Peyer's patch (tissue), 4 donors: ENCODE measurements around the gene CRLF1. TPM values are rescaled to one million over a fixed set of nuclear protein-coding genes. Genes with fewer than 3 reads are reported as not detected.

Experiments used
- DNase-seq, 3 donors: peaks; one replicate each; pipeline ENCODE4 v3.0.0-alpha.2; 2017 to 2019
- H3K27ac ChIP-seq, 4 donors: fragments of 200-600 bp; sonication (generic); one replicate each; pipeline ENCODE4 v1.5.1; 2016 to 2019
- H3K27me3 ChIP-seq, 2 donors: fragments of 200-600 bp; sonication (generic); one replicate each; pipeline ENCODE4 v1.5.1; 2019
- H3K36me3 ChIP-seq, 3 donors: fragments of 200-600 bp; sonication (generic); one replicate each; pipeline ENCODE4 v1.5.1; 2016 to 2019
- H3K4me1 ChIP-seq, 4 donors: fragments of 200-600 bp; sonication (generic); one replicate each; pipeline ENCODE4 v1.5.1; 2016 to 2019
- H3K4me3 ChIP-seq, 4 donors: fragments of 200-600 bp; sonication (generic); 1 replicate in 3 of 4; 2 replicates in 1 of 4; pipeline ENCODE4 v1.5.1; 2016 to 2019; ENCODE audit warnings: mild to moderate bottlenecking in 1 of 4
- H3K9me3 ChIP-seq, 4 donors: fragments of 200-600 bp; sonication (generic); one replicate each; pipeline ENCODE4 v1.5.1; 2016 to 2019; ENCODE audit warnings: mild to moderate bottlenecking in 1 of 4
- POLR2A ChIP-seq, 2 donors: fragments of 450-650 bp; IDR thresholded peaks; one replicate each; pipeline ENCODE4 v1.5.1; 2017; ENCODE audit warnings: antibody characterized with exemption in 2 of 2, mild to moderate bottlenecking in 2 of 2, moderate library complexity in 2 of 2
- total RNA-seq, 4 donors: library from RNA; depleted of rRNA; stranded (reverse); fragments of >200 nt; gene quantifications; one replicate each; pipeline ENCODE4 v1.1.0, GENCODE V29; 2016
- TF ChIP-seq, protein P1 (sequence below), 6 experiments: fragments of 450-650 bp in 4 of 6; fragments of 200-600 bp in 2 of 6; sonication (generic) in 1 of 6; IDR thresholded peaks; one replicate each; pipeline ENCODE4 v1.5.1; 2017 to 2019; ENCODE audit warnings: antibody characterized with exemption in 6 of 6, mild to moderate bottlenecking in 3 of 6, moderate library complexity in 1 of 6

Gene CRLF1
- total RNA-seq, 4 donors from 2014 or later: 4.0 to 28.9 (median 23.3) TPM

DNA sequence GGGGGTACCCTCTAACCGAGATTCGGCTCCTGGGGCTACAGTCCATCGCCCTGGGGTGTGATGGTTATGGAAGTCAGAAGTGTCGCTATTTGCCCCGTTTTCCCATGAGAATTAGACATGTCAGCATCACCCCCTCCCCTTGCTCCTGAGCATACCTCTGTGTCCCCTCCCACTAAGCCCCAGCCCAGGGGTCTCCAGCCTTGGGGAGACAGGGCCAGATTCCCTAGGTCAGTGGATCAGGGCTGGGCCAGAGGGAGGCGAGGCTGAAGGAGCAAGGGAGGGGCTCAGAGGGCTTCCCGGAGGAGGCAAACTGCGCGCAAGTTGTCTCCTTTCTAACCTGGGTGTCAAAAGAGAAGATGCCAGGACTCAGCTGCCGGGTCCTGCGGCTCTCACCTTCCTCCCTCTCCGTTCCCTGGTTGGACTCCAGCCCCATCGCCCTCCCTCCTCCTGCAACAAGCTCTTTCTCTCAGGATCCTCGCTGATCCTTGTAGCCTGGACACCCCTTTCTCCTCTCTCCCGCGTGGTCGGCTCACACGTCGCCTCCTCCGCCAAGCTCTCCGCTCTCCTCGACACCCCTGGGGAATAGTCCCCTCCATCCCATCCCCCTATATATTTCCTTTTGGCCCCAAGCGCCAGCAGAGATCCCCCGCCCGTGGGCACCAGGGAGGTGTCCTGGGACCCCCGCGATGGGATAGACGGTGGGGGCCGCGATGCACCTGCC, 5.6 kb upstream of the CRLF1 start:
- Histone ChIP-seq H3K27me3 (peaks cover 0 to 59% of the 10 kb centered on the region in 2 donors), H3K4me3 (peak overlapping the region; percentile 23 to 54 (median 48))
- TF ChIP-seq POLR2A (IDR thresholded peaks at IDR 0.05): no peak
- TF ChIP-seq, protein P1, sequence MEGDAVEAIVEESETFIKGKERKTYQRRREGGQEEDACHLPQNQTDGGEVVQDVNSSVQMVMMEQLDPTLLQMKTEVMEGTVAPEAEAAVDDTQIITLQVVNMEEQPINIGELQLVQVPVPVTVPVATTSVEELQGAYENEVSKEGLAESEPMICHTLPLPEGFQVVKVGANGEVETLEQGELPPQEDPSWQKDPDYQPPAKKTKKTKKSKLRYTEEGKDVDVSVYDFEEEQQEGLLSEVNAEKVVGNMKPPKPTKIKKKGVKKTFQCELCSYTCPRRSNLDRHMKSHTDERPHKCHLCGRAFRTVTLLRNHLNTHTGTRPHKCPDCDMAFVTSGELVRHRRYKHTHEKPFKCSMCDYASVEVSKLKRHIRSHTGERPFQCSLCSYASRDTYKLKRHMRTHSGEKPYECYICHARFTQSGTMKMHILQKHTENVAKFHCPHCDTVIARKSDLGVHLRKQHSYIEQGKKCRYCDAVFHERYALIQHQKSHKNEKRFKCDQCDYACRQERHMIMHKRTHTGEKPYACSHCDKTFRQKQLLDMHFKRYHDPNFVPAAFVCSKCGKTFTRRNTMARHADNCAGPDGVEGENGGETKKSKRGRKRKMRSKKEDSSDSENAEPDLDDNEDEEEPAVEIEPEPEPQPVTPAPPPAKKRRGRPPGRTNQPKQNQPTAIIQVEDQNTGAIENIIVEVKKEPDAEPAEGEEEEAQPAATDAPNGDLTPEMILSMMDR (IDR thresholded peaks at IDR 0.05): no peak

DNA sequence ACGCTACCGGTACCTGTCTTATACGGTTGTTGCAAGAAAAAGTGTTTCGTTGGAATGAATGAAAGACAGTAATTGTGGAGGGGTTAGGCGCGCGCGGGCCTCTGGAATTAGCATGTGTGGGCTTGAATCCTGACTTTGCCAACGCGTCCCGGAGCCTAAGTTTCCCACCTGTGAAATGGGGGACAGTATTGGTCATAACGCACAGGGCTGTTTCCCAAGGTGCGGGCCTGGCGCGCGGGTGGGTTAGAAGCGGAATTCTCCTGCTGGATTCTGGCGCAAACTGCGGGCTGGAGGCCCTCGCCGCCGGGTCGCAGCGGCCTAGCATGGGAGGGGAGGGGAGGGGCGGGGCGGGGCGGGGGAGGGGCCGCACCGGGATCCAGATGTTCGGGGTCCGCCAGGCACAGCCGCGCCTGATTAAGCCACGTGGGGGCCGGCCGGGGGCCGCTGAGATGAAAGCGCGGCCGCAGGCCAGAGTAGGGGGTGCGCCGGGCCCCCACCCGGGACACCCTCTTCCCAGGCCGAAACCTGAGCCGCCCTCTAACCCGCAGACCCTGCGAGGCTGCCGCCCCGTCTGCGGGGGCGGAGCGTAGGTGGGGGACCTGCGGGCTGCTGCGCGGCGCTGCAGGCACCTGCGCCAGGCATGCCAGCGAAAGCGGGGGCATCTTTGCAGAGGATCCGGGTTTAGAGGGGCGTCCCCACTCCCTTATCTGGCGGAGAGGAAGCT, 4.9 kb upstream of the CRLF1 start:
- no peaks in the 10 kb centered on the region for H3K36me3 ChIP-seq
- no peak overlapping the region for H3K27ac ChIP-seq
- peaks cover 0 to 43% (median 23%) of the 10 kb centered on the region in 4 donors for H3K4me1 ChIP-seq
- peaks cover 0 to 63% of the 10 kb centered on the region in 2 donors for H3K27me3 ChIP-seq
- no peak for DNase-seq
- no peaks in the 10 kb centered on the region for H3K9me3 ChIP-seq
- TF ChIP-seq, protein P1 (IDR thresholded peaks at IDR 0.05): no peak
- no peak for TF ChIP-seq POLR2A (IDR thresholded peaks at IDR 0.05)
- peak overlapping the region in 2 of 4 donors; percentile 19 to 54 for H3K4me3 ChIP-seq

More for the DNA sequence above, 5.6 kb upstream of the CRLF1 start:
- peak in 1 of 3 donors; percentile 36 for DNase-seq
- no peaks in the 10 kb centered on the region for H3K9me3 ChIP-seq
- H3K36me3 ChIP-seq: no peaks in the 10 kb centered on the region
- H3K4me1 ChIP-seq: peaks cover 0 to 38% (median 23%) of the 10 kb centered on the region in 4 donors
- H3K27ac ChIP-seq: no peak overlapping the region

DNA sequence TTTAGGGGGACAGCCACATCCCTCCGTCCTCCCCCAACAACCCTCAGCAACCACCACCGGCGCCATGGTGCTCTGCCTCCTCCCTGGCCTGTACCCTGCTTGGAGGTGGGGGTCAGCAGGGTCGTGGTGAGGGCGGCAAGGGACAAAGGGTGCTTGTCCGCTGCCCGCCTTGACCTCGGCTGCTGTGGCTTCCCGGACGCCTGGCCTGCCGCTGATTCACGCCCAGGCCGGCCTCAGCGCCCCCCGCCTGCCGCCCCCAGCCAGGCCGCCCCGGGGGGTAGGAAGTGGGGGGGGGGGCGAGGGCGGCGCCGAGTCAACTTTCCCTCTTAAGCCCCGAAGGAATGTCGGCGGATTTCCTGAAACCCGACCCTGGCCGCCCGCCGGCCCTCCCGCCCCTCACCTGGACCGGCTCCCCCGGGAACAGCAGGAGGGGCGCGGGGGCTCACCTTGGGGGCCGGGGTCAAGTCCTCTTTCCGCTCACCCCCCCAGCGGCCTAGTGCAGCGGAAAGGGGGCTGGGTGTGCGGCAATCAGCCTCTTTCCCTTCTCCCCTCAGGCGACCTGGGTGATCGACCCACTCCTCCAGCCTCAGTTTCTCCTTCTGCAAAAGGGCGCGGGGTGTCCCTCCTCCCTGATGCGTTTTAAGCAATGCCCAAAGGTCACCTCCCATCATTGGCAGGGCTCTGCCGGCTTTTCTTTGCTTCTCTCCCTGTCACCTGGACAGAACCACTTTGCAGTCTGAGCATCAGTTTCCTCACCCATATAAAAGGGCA, 4.1 kb upstream of the CRLF1 start:
- Histone ChIP-seq H3K9me3 (no peaks in the 10 kb centered on the region), H3K27ac (no peak overlapping the region), H3K4me1 (peaks cover 0 to 49% (median 26%) of the 10 kb centered on the region in 4 donors), H3K36me3 (no peaks in the 10 kb centered on the region), H3K27me3 (peaks cover 0 to 68% of the 10 kb centered on the region in 2 donors), H3K4me3 (no peak overlapping the region)
- no peak for DNase-seq
- TF ChIP-seq, protein P1 (IDR thresholded peaks at IDR 0.05): no peak
- TF ChIP-seq POLR2A (IDR thresholded peaks at IDR 0.05): no peak

DNA sequence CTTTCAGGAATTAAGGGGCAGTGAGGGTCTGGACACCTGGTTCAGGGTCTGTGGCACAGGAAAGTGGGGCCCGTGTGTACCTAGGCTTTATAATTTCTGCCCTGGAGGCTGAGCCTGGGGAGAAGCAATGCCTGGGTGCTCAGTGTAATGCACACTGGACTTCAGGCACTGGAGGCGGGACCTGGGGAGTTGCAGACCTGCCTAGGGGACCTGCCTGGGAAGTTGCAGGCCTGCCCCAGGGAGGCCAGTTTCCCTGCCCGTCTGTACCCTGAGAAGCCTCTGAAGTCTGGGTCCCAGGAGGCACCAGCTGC, 3.6 kb upstream of the CRLF1 start:
- peaks cover 0 to 49% (median 26%) of the 10 kb centered on the region in 4 donors for H3K4me1 ChIP-seq
- no peak overlapping the region for H3K27ac ChIP-seq
- no peak for DNase-seq
- H3K9me3 ChIP-seq: no peaks in the 10 kb centered on the region
- peaks cover 0 to 74% of the 10 kb centered on the region in 2 donors for H3K27me3 ChIP-seq
- H3K4me3 ChIP-seq: no peak overlapping the region
- no peak for TF ChIP-seq POLR2A (IDR thresholded peaks at IDR 0.05)
- TF ChIP-seq, protein P1 (IDR thresholded peaks at IDR 0.05): no peak
- H3K36me3 ChIP-seq: no peaks in the 10 kb centered on the region

DNA sequence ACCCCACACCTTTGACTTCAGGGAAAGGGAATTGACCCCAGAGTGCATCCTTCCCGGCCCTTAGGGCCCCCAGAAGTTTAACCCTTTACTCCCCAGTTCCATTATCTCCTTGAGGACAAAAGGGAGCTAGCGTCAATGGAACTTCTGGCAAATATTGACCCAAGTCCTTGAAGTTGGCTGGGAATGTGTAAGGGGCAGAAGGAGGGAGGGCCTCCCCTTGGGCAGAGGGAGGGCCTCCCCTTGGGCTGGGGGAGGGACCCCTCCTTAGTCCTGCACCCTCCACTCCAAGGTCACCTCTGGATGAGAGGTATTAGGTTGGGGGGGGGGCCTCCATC, 3.1 kb upstream of the CRLF1 start:
- peaks cover 0 to 79% of the 10 kb centered on the region in 2 donors for H3K27me3 ChIP-seq
- DNase-seq: no peak
- TF ChIP-seq, protein P1 (IDR thresholded peaks at IDR 0.05): no peak
- no peak for TF ChIP-seq POLR2A (IDR thresholded peaks at IDR 0.05)

More for the DNA sequence above, 3.1 kb upstream of the CRLF1 start:
- Histone ChIP-seq H3K4me3 (no peak overlapping the region), H3K27ac (no peak overlapping the region), H3K36me3 (no peaks in the 10 kb centered on the region), H3K9me3 (no peaks in the 10 kb centered on the region), H3K4me1 (peaks cover 0 to 49% (median 26%) of the 10 kb centered on the region in 4 donors)
